HG02678 (cell line): Measurements from ENCODE around the gene SEPTIN10.
A peak's percentile ranks its signal among the peaks of the same experiment; 100 is the strongest.
"Not testable (repeated sequence)": the region's sequence is repeated elsewhere in the genome, so short reads cannot be mapped to it uniquely, and the experiment has no call there.

Experiments
- ATAC-seq: cut with Tn5 transposase; IDR thresholded peaks from one replicate; pipeline ENCODE4 v1.9.1; 2021; ENCODE audit warnings: mild to moderate bottlenecking, moderate library complexity; ENCODE audit not compliant: unreplicated experiment

Gene SEPTIN10

GRCh38 chr2:109635426-109636304 is 21.9 kb upstream of the SEPTIN10 start:
- no peak for ATAC-seq

DNA sequence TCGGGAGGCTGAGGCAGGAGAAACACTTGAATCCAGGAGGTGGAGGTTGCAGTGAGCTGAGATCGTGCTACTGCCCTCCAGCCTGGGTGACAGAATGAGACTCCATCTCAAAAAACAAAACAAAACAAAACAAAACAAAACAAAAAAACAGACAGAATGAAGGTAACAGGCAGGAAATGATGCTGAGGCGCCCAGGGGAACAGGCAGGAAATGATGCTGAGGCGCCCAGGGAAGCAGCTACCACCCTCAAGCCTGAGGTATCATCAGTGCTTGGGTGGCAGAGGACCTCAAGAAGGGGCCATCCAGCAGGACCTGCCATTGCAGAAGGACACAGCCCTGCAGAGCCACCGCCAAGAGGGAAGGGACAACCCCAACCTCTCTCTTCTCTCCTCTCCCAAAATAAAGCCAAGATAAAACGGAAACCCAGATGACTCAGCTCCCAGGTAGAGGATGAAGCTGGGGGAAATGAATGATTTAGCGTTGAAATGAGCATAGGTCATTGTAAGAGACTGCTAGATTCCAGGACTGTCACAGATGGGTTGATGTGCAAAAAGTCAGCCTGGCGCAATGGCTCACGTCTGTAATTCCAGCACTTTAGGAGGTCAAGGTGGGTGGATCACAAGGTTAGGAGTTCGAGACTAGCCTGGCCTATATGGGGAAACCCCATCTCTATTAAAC is 19.7 kb upstream of the SEPTIN10 start:
- no peak for ATAC-seq

DNA sequence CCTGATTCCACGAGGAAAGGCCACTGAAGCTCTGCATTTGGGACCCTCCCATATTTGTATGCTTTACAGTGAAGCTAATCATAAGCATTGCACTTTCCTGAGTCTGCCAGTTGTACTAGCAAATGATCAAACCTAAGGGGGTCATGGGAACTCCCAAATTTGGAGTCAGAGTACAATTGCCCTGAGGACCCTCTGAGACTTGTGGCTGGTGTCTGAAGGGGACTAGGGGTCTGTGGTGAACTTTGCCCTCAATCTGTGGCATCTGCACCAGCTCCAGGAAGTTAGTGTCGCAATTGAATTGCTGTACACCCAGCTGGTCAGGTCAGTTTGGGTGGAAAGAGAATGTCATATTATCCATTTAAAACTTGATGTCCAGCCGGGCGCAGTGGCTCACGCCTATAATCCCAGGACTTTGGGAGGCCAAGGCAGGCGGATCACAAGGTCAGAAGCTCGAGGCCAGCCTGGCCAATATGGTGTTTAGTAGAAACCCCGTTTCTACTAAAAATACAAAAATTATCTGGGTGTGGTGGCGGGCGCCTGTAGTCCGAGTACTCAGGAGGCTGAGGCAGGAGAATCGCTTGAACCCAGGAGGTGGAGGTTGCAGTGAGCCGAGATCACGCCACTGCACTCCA is 18.5 kb upstream of the SEPTIN10 start:
- no peak for ATAC-seq

DNA sequence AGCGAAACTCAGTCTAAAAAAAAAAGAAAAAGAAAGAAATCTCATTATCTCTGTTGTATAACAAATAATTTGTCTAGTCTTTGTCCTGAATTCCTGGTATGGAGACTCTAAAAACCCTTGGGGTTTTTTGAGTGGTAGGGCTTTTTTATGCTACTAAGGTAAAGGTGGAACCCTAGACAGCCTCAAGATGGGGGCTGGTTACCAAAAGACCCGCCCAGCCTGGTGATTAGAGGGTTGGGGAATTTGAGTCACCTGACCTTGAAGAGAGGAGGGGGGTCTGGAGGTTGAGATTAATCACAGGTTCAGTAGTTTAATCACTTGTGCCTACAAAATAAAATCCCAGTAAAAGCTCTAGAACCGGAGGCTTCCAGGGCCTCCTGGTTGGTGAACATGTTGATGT is 18.0 kb upstream of the SEPTIN10 start:
- ATAC-seq, result no peak

- ATAC-seq, result no peak
Observed at GRCh38 chr2:109630441-109631430, 17.0 kb upstream of the SEPTIN10 start.

GRCh38 chr2:109629867-109630266 is 16.1 kb upstream of the SEPTIN10 start:
- no peak for ATAC-seq

DNA sequence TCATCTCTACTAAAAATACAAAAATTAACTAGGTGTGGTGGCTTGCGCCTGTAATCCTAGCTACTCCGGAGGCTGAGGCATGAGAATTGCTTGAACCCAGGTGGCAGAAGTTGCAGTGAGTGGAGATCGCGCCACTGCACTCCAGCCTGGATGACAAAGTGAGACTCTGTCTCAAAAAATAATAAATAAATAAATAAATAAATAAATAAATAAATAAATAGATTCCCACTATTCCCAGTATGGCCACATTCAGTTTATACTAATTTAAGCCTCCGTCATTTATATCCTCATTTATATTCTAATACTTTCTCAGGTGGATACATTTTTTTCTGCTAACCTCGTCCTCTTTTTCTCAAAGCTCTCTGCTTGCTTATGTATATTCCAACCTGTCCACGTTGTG is 14.6 kb upstream of the SEPTIN10 start:
- ATAC-seq, result not testable (repeated sequence)

GRCh38 chr2:109624339-109624738 is 10.6 kb upstream of the SEPTIN10 start:
- ATAC-seq, result no peak

DNA sequence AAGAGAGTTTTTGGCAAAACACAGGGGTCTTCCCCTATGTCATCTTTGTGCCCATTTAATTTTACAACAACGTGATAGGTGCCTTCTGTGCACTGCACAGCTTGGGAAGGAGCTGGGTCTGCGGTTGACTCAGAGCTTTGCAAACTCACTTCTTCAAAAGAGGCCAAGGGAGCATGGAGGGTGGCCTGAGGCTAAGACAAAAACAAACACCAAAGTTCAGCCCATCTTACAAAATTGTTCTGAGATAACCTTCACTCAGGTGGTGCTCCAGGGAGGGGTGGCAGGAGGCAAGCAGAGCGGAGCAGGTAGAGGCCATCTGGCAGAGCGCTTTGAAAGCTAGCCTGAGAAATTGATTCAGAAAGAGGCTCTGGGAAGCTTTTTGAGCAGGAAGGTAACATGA is 10.2 kb upstream of the SEPTIN10 start:
- no peak for ATAC-seq

- ATAC-seq, result no peak
Observed at GRCh38 chr2:109623297-109623696, 9.5 kb upstream of the SEPTIN10 start.

DNA sequence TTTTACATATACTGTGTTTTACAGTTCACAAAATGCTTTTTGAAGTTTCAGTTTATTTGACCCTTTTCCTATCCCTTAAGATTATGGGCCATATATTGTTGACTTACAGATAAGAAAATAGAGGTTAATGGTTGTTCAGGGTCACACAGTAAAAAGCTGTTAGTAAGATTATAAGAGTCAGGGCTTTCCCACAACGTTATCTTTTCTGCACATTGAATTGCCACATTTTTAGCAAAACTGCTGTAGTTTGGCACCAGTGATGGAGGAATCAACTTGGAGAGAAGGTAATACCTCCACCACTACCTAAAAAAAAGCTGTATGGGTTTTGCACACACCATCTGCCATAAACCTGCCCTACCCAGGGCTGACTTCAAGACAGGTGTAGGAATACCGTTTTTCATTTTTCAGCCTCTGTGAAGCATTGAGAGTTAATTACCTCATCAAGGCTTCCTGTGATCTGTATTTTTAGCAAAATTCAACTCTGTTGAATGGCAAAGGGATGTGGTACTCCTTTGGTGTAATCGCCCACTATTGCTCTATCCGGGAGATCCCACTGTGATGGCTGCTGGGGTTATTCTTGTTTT is 5.4 kb upstream of the SEPTIN10 start:
- ATAC-seq, result no peak

DNA sequence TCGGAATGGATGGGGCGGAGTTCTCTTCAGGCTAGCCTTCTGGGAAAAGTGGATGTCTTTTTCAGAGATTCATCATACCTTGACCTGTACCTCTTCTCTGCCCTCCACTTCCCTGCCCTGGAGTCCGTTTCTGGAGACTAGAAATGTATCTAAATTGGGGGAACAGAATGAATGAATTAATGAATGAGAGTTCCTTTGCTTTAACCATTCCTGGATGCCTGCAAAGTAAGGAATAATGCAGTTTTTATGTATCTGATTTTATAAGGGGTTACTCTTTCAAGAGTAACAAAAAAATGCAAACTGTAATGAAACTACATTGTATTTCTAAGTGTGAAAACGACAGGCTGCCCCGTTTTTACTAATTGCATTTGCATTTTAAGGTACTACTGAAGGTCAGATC is 2.4 kb upstream of the SEPTIN10 start:
- no peak for ATAC-seq

DNA sequence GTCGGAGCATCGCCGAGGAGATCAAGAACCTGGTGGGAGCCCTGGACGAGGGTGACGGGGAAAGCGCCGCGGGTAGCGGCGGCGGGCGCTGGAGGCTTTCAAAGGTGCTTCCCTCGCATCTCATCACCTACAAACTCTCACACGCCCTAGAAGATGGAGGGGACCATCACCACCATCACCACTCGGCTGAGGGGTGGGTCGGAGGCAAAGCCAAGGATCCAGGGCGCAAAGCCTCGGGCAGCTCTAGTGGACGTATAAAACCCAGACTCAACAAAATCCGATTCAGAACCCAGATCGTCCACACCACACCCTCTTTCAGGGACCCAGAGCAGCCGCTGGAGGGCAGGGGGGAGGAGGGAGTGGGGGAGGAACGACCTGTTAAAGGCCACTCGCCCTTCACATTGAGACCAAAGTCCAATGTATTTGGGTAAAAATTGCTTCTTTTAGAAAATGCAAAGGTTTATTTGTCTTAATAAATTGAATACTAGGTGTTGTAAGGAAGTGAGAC is 1.9 kb upstream of the SEPTIN10 start:
- ATAC-seq, result no peak

DNA sequence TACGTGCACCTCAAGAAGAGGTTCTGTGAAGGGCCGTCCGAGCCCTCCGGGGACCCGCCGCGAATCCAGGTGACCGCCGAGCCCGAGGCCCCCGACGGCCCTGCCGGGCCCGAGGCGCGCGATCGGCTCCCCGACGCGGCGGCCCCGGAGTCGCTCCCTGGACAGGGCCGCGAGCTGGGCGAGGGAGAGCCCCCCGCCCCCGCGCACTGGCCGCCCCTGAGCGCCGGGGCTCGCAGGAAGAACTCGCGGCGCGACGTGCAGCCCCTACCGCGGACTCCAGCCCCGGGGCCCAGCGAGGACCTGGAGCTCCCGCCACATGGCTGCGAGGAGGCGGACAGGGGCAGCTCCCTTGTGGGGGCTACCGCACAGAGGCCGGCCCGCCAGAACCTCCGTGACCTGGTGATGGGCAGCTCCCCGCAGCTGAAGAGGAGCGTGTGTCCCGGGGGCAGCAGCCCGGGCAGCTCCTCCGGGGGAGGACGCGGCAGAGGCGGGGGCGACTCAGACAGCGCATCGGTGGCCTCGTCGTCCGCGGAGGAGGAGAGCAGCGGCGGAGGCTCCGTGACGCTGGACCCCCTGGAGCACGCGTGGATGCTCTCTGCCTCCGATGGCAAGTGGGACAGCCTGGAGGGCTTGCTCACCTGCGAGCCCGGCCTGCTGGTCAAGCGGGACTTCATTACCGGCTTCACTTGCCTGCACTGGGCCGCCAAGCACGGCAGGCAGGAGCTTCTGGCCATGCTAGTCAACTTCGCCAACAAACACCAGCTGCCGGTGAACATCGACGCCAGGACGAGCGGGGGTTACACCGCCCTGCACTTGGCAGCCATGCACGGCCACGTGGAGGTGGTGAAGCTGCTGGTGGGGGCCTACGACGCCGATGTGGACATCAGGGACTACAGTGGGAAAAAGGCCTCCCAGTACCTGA is 1.2 kb upstream of the SEPTIN10 start:
- ATAC-seq, result no peak

DNA sequence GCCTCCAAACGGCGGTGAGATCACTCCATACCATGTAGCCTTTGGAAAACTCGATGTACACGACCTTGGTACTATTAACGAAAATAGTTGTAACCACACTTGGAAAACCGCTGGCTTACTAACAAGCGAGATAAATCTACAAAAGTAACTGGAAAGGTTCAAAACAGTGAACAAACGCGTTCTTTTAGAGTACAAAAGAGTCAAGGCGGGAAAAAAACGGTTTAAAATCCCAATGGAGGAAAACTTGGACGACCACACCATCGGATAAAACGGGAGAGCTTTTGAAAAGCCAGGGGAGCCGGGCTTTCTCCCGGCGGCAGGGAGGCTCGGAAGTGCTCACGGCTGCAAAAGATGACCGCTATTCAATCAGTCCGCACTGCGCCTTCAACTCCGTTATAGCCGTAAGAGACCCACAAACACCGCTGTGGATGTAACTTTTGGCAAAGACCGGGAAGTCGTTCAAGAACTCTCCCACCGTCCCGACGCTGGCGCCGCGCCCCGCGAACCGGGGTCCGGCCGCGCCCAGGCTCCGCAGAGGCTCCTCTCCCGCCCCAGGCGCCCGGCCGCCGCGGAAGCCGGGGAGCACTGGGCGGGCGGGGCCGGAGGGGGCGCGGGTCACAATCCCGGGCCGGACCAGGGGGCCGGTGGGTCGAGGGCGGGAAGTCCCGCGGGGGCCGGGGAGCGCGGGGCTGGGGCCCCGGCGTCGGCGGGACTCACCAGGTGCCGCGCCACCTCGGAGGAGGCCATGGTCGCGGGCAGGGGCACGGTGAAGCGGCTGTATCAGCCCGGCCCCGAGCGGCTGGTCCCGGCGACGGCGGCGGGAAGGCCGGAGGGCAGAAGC is 465 bp downstream of the SEPTIN10 start:
- peak; percentile 24 for ATAC-seq

- ATAC-seq, result no peak
Observed at GRCh38 chr2:109611467-109612095, 2.2 kb downstream of the SEPTIN10 start.

DNA sequence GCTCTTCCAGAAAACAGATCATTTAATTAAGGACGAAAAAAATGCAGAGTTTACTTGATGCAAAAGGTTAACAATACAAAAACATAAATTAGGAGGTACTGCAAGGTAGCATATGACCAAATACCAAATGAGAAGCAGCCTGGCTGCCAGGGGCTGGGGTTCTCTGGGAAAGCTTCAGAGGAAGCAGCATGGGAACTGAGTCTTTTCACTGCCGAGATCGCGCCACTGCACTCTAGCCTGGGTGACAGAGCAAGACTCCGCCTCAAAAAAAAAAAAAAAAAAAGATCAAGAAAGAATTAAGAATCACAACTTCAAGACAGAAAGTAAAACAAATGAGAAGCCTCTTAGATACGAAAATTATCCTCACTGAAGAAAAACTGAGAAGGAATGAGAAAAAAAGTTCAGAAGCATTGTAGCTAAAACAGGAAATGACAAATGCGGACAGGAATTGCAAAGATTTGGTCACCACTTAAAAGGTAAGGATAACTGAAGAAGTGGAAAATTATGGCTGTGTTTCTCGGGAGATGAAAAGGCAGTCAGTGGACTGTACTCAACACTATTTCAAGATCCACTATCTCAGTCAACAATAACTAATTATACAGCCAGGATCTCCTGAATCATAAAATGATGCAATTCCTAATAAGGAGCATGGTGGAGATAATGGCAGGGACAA is 4.3 kb downstream of the SEPTIN10 start:
- ATAC-seq, result no peak
